OCI-LY3 (cell line): ENCODE measurements around the gene YBX2.

Experiments used
- CTCF ChIP-seq: fragments of 200-600, 300-600 bp; sonication (generic); IDR thresholded peaks from 2 replicates; pipeline ENCODE4 v1.5.1; 2014; ENCODE audit warnings: antibody characterized with exemption, low read length, low read depth
- EZH2phosphoT487 ChIP-seq: fragments of 200-600 bp; shearing (Covaris generic); IDR thresholded peaks from 2 replicates; pipeline ENCODE4 v1.6.1; 2018; ENCODE audit warnings: antibody characterized with exemption, mixed run types, low read depth

- TF ChIP-seq CTCF, result no peak
- no peak for TF ChIP-seq EZH2phosphoT487
These were observed 33.6 kb downstream of the YBX2 start for GRCh38 chr17:7260651-7261378.
